Activated CD4-positive, alpha-beta T cell treated with anti-CD3 and anti-CD28 coated beads, Interleukin-2, amount 10 ng/mL, durations not matched to agents 7 days and 5 days (primary cell): Measurements from ENCODE around the gene B3GNT9. TPM values are rescaled to one million over a fixed set of nuclear protein-coding genes. Genes with fewer than 3 reads are reported as not detected.

Source experiments
- CTCF ChIA-PET: fragments of 350-600 bp; sonication (Branson Sonifier 250); formaldehyde crosslinking; loops from one replicate; lab custom pipeline; 2021; ENCODE audit warnings: antibody characterized with exemption; lab: Charles Lee
- POLR2A ChIA-PET: fragments of 350-600 bp; sonication (Branson Sonifier 250); formaldehyde crosslinking; loops from one replicate; lab custom pipeline; 2021; ENCODE audit warnings: antibody characterized with exemption; lab: Charles Lee
- DNase-seq: peaks from one replicate; pipeline ENCODE4 v3.0.0-alpha.2; 2020
- H3K27ac Mint-ChIP-seq: one replicate; pipeline ENCODE4 v1.8.0; 2021; ENCODE audit warnings: mild to moderate bottlenecking, moderate library complexity, mixed read lengths
- H3K27me3 Mint-ChIP-seq: one replicate; pipeline ENCODE4 v1.8.0; 2021; ENCODE audit warnings: mixed read lengths
- H3K36me3 Mint-ChIP-seq: one replicate; pipeline ENCODE4 v1.8.0; 2021; ENCODE audit warnings: low read depth, mixed read lengths
- H3K4me1 Mint-ChIP-seq: one replicate; pipeline ENCODE4 v1.8.0; 2021; ENCODE audit warnings: mixed read lengths
- H3K4me3 Mint-ChIP-seq: one replicate; pipeline ENCODE4 v1.8.0; 2021; ENCODE audit warnings: mild to moderate bottlenecking, moderate library complexity, mixed read lengths
- H3K9me3 Mint-ChIP-seq: one replicate; pipeline ENCODE4 v1.8.0; 2021; ENCODE audit warnings: mixed read lengths
- total RNA-seq, 2 experiments: library from RNA; stranded (reverse); gene quantifications; one replicate each; pipeline ENCODE4 v1.2.3, GENCODE V29; 2021

B3GNT9 gene
- total RNA-seq, 2 experiments from 2014 or later: 7.1 to 7.2 TPM

GRCh38 chr16:67184453-67184994, 33.7 kb upstream of the B3GNT9 start:
- no peaks in the 10 kb centered on the region for H3K36me3 Mint-ChIP-seq
- CTCF ChIA-PET: interaction anchor here (0.6 to 5.7 kb wide), 28 partner anchors 9 to 314 kb away, joined by 3 to 30 read pairs (median 4); partner anchors contain the start of genes LRRC36, NOL3 and TMEM208

GRCh38 chr16:67183627-67184452, 33.0 kb upstream of the B3GNT9 start, which contains the start of gene MATCAP1:
Gene MATCAP1 (minus strand): TSS chr16:67183963. CDS start chr16:67180610, 3,353 bp downstream.
- Mint-ChIP-seq H3K9me3 (no peaks in the 10 kb centered on the region), H3K27ac (no peak within 1 kb of the TSS), H3K27me3 (peaks cover 7% of the 10 kb centered on the region), H3K36me3 (no peaks in the 10 kb centered on the region), H3K4me1 (peaks cover 25% of the 10 kb centered on the region), H3K4me3 (peak within 1 kb of the TSS; percentile 79)
- ChIA-PET CTCF (interaction anchor here (0.6 to 5.7 kb wide), 10 partner anchors 8 to 219 kb away, joined by 3 to 30 read pairs (median 6); partner anchors contain the start of genes NOL3 and TMEM208), POLR2A (no interaction called here)
- peak; percentile 98 for DNase-seq

More at GRCh38 chr16:67184453-67184994, 33.7 kb upstream of the B3GNT9 start:
- DNase-seq: no peak
- peak overlapping the region; percentile 79 for H3K4me3 Mint-ChIP-seq
- no peaks in the 10 kb centered on the region for H3K9me3 Mint-ChIP-seq
- POLR2A ChIA-PET: no interaction called here
- no peak overlapping the region for H3K27ac Mint-ChIP-seq
- peaks cover 19% of the 10 kb centered on the region for H3K4me1 Mint-ChIP-seq
- H3K27me3 Mint-ChIP-seq: peaks cover 7% of the 10 kb centered on the region

GRCh38 chr16:67183284-67183626, 32.5 kb upstream of the B3GNT9 start:
- ChIA-PET CTCF (interaction anchor here (0.6 to 5.7 kb wide), 7 partner anchors 13 to 229 kb away, joined by 3 to 30 read pairs (median 4); partner anchors contain the start of genes NOL3 and TMEM208), POLR2A (no interaction called here)
- H3K4me1 Mint-ChIP-seq: peaks cover 30% of the 10 kb centered on the region
- peaks cover 9% of the 10 kb centered on the region for H3K27me3 Mint-ChIP-seq
- no peak for DNase-seq
- no peaks in the 10 kb centered on the region for H3K36me3 Mint-ChIP-seq
- no peak overlapping the region for H3K4me3 Mint-ChIP-seq
- H3K27ac Mint-ChIP-seq: no peak overlapping the region
- H3K9me3 Mint-ChIP-seq: no peaks in the 10 kb centered on the region

- H3K27ac Mint-ChIP-seq: no peak overlapping the region
- H3K9me3 Mint-ChIP-seq: no peaks in the 10 kb centered on the region
- H3K36me3 Mint-ChIP-seq: peaks cover 3% of the 10 kb centered on the region
- H3K4me1 Mint-ChIP-seq: peaks cover 38% of the 10 kb centered on the region
- ChIA-PET CTCF (interaction anchor here (0.6 to 5.7 kb wide), 6 partner anchors 12 to 237 kb away, joined by 3 to 30 read pairs (median 4); partner anchors contain the start of gene NOL3), POLR2A (interaction anchor here (0.7 kb wide), 1 partner anchor 11 kb away, joined by 3 read pairs; the partner anchor contains the start of gene NOL3)
- H3K4me3 Mint-ChIP-seq: no peak overlapping the region
- peaks cover 14% of the 10 kb centered on the region for H3K27me3 Mint-ChIP-seq
- DNase-seq: no peak
Measured at GRCh38 chr16:67182288-67182687, 31.5 kb upstream of the B3GNT9 start.

- no peak overlapping the region for H3K27ac Mint-ChIP-seq
- H3K4me3 Mint-ChIP-seq: no peak overlapping the region
- CTCF ChIA-PET: interaction anchor here (0.6 to 5.7 kb wide), 8 partner anchors 10 to 236 kb away, joined by 3 to 30 read pairs (median 3); partner anchors contain the start of gene HSF4
- no peaks in the 10 kb centered on the region for H3K9me3 Mint-ChIP-seq
- no peak for DNase-seq
- peaks cover 43% of the 10 kb centered on the region for H3K4me1 Mint-ChIP-seq
- H3K36me3 Mint-ChIP-seq: peaks cover 3% of the 10 kb centered on the region
- POLR2A ChIA-PET: no interaction called here
- peaks cover 14% of the 10 kb centered on the region for H3K27me3 Mint-ChIP-seq
Measured at GRCh38 chr16:67181346-67181745, 30.5 kb upstream of the B3GNT9 start.

- Mint-ChIP-seq H3K4me3 (no peak overlapping the region), H3K9me3 (no peaks in the 10 kb centered on the region), H3K4me1 (peaks cover 37% of the 10 kb centered on the region), H3K27me3 (peaks cover 10% of the 10 kb centered on the region), H3K27ac (no peak overlapping the region), H3K36me3 (peaks cover 3% of the 10 kb centered on the region)
- CTCF ChIA-PET: interaction anchor here (1.1 to 5.7 kb wide), 3 partner anchors 18 to 254 kb away, joined by 3 to 30 read pairs (median 3); partner anchors contain the start of gene RRAD
- POLR2A ChIA-PET: no interaction called here
- DNase-seq: no peak
Measured at GRCh38 chr16:67180166-67180565, 29.4 kb upstream of the B3GNT9 start.

- Mint-ChIP-seq H3K27ac (no peak overlapping the region), H3K4me3 (no peak overlapping the region), H3K4me1 (peaks cover 34% of the 10 kb centered on the region), H3K9me3 (no peaks in the 10 kb centered on the region), H3K27me3 (peaks cover 9% of the 10 kb centered on the region), H3K36me3 (peaks cover 3% of the 10 kb centered on the region)
- ChIA-PET POLR2A (no interaction called here), CTCF (interaction anchor here (0.7 to 1.1 kb wide), 2 partner anchors 13 to 254 kb away, joined by 3 read pairs; partner anchors contain the start of gene RRAD)
- DNase-seq: no peak
Measured at GRCh38 chr16:67179421-67180080, 28.8 kb upstream of the B3GNT9 start.

GRCh38 chr16:67177743-67178699, 27.2 kb upstream of the B3GNT9 start:
- peak; percentile 67 for DNase-seq
- H3K27me3 Mint-ChIP-seq: peaks cover 20% of the 10 kb centered on the region
- peak overlapping the region; percentile 52 for H3K4me3 Mint-ChIP-seq
- H3K9me3 Mint-ChIP-seq: no peaks in the 10 kb centered on the region
- H3K36me3 Mint-ChIP-seq: peaks cover 6% of the 10 kb centered on the region
- H3K4me1 Mint-ChIP-seq: peaks cover 44% of the 10 kb centered on the region
- CTCF ChIA-PET: interaction anchor here (0.6 to 11.2 kb wide), 8 partner anchors 7 to 224 kb away, joined by 3 to 137 read pairs (median 6); partner anchors contain the start of genes FBXL8, HSF4, MATCAP1 and TRADD
- no peak overlapping the region for H3K27ac Mint-ChIP-seq
- POLR2A ChIA-PET: no interaction called here

- CTCF ChIA-PET: interaction anchor here (0.7 to 11.2 kb wide), 10 partner anchors 8 to 223 kb away, joined by 3 to 137 read pairs (median 6); partner anchors contain the start of genes FBXL8, HSF4, MATCAP1 and TRADD
- DNase-seq: no peak
- Mint-ChIP-seq H3K9me3 (no peaks in the 10 kb centered on the region), H3K4me3 (no peak overlapping the region), H3K4me1 (peaks cover 50% of the 10 kb centered on the region), H3K27me3 (peaks cover 28% of the 10 kb centered on the region), H3K36me3 (peaks cover 8% of the 10 kb centered on the region), H3K27ac (no peak overlapping the region)
- POLR2A ChIA-PET: no interaction called here
Measured at GRCh38 chr16:67176662-67177061, 25.9 kb upstream of the B3GNT9 start.

GRCh38 chr16:67174706-67175231, 24.0 kb upstream of the B3GNT9 start:
- Mint-ChIP-seq H3K9me3 (no peaks in the 10 kb centered on the region), H3K4me1 (peaks cover 64% of the 10 kb centered on the region), H3K4me3 (no peak overlapping the region), H3K27me3 (peaks cover 43% of the 10 kb centered on the region), H3K36me3 (peaks cover 8% of the 10 kb centered on the region), H3K27ac (no peak overlapping the region)
- DNase-seq: no peak
- ChIA-PET POLR2A (no interaction called here), CTCF (interaction anchor here (1.3 to 11.2 kb wide), 13 partner anchors 10 to 279 kb away, joined by 3 to 137 read pairs (median 6); partner anchors contain the start of genes CES3, FBXL8, HSF4 and MATCAP1)
